Panc1 (cell line): ENCODE measurements around the gene DLG3. TPM values are rescaled to one million over a fixed set of nuclear protein-coding genes. Genes with fewer than 3 reads are reported as not detected.

ENCODE experiments used
- ATAC-seq: fragments of 200-7000 bp; cut with Tn5 transposase; 2 replicates; pipeline ENCODE4 v1.9.1; 2020; ENCODE audit warnings: mild to moderate bottlenecking, moderate library complexity
- BruUV-seq: library from RNA; stranded (reverse); fragments of 400-500 nt; replicated peaks from 2 replicates; lab custom pipeline; 2021; lab: Mats Ljungman, UMichigan
- CTCF ChIA-PET: fragments of 300-600 bp; sonication (Branson Sonifier 250); formaldehyde crosslinking; loops from one replicate; lab custom pipeline; 2022; ENCODE audit warnings: antibody characterized with exemption; lab: Charles Lee
- POLR2A ChIA-PET: fragments of 300-600 bp; sonication (Branson Sonifier 250); formaldehyde crosslinking; loops from one replicate; lab custom pipeline; 2022; ENCODE audit warnings: antibody characterized with exemption; lab: Charles Lee
- DNase-seq: peaks from one replicate; pipeline ENCODE4 v3.0.0-alpha.2; 2010; ENCODE audit warnings: low read depth, low spot score
- H3K27ac ChIP-seq: 2 replicates; pipeline ENCODE4 v1.5.1; 2011; ENCODE audit warnings: mild to moderate bottlenecking, low read length, inconsistent platforms
- H3K27me3 ChIP-seq: fragments of 200-500 bp; sonication (Bioruptor generic); 2 replicates; pipeline ENCODE4 v1.6.0; 2014; ENCODE audit warnings: low read length, inconsistent platforms; ENCODE audit not compliant: control insufficient read depth, insufficient read depth
- H3K36me3 ChIP-seq: fragments of 200-500 bp; sonication (Bioruptor generic); 2 replicates; pipeline ENCODE4 v1.5.1; 2014; ENCODE audit warnings: inconsistent platforms, mild to moderate bottlenecking, low read length, moderate library complexity; ENCODE audit not compliant: control insufficient read depth, insufficient read depth
- H3K4me1 ChIP-seq: 2 replicates; pipeline ENCODE4 v1.5.1; 2011; ENCODE audit warnings: inconsistent platforms, mild to moderate bottlenecking, low read length, moderate library complexity; ENCODE audit not compliant: control insufficient read depth, insufficient read depth
- H3K4me3 ChIP-seq, 2 experiments: 2 replicates each; pipeline ENCODE4 v1.5.1; 2011 to 2012; ENCODE audit warnings: low read depth in 2 of 2, low read length in 2 of 2, mild to moderate bottlenecking in 2 of 2, inconsistent platforms in 1 of 2, moderate library complexity in 1 of 2
- H3K9me3 ChIP-seq: fragments of 200-500 bp; sonication (Bioruptor generic); 2 replicates; pipeline ENCODE4 v1.5.1; 2014; ENCODE audit warnings: low read depth, mild to moderate bottlenecking, inconsistent platforms, low read length, moderate library complexity; ENCODE audit not compliant: control insufficient read depth, insufficient read depth
- POLR2AphosphoS5 ChIP-seq: IDR thresholded peaks from 2 replicates; pipeline ENCODE4 v1.6.1; 2012; ENCODE audit warnings: mild to moderate bottlenecking, low read depth, low read length, moderate library complexity
- SIN3A ChIP-seq: IDR thresholded peaks from 2 replicates; pipeline ENCODE4 v1.6.1; 2012; ENCODE audit warnings: low read depth, mild to moderate bottlenecking, low read length, moderate library complexity, borderline replicate concordance; ENCODE audit not compliant: insufficient read depth
- TCF7L2 ChIP-seq: IDR thresholded peaks from 2 replicates; pipeline ENCODE4 v1.6.1; 2011; ENCODE audit warnings: mild to moderate bottlenecking, low read depth, low read length, inconsistent platforms
- in situ Hi-C: cut with HindIII; loops from 2 replicates; pipeline ENCODE4 v1.10.0; 2016; ENCODE audit warnings: low sequenced_read_pairs, low pct_unique_long_range_greater_than_20kb
- intact Hi-C: fragments of 100-400 bp; cut with micrococcal nuclease; formaldehyde crosslinking; loops from one replicate; pipeline ENCODE4 v1.10.0; 2022; ENCODE audit not compliant: unreplicated experiment
- total RNA-seq: library from RNA; stranded (reverse); gene quantifications from one replicate; pipeline ENCODE4 v1.2.1, GENCODE V29; 2021; ENCODE audit not compliant: unreplicated experiment
- TF ChIP-seq, protein P1 (sequence below), 2 experiments: IDR thresholded peaks; 2 replicates each; pipeline ENCODE4 v1.6.1; 2011 to 2012; ENCODE audit warnings: low read depth in 2 of 2, control low read depth in 1 of 2, low read length in 1 of 2, mild to moderate bottlenecking in 1 of 2, moderate library complexity in 1 of 2; ENCODE audit not compliant: insufficient read depth in 1 of 2
- TF ChIP-seq, protein P2 (sequence below): fragments of 450-650 bp; IDR thresholded peaks from 2 replicates; pipeline ENCODE4 v1.5.1; 2017; ENCODE audit warnings: mild to moderate bottlenecking

DLG3 gene
- total RNA-seq, 1 experiment from 2014 or later, result 3.0 TPM

DNA sequence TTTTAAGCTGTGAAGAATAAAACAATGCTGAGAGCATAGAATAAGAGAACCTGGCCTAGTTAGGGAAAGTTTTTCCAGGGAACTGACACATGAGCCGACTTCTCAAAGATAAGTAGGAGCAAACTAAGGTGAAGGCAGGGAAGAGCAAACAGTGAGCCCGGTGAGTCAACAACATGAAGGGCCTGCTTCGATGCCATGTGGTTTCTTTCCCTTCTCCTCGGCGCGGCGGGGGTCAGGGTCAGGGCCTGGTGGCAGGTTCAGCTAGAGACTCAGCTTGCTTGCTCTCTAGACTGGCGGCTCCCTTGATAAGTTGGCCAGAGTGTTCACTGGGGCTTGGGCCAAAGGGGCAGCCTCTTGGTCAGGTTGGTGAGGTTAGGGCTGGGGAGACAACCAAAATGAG lies 81.1 kb downstream of the DLG3 start:
- no peaks in the 10 kb centered on the region for H3K4me1 ChIP-seq
- DNase-seq, result no peak
- H3K27ac ChIP-seq, result no peak overlapping the region
- no peaks in the 10 kb centered on the region for H3K36me3 ChIP-seq
- POLR2A ChIA-PET, result no interaction called here
- no peak overlapping the region for H3K4me3 ChIP-seq
- no TSS peak for BruUV-seq
- no peak for ATAC-seq
- CTCF ChIA-PET, result interaction anchor here (1.2 kb wide), 1 partner anchor 74 kb away, joined by 4 read pairs; no protein-coding TSS in a partner anchor
- intact Hi-C loops (no loop called here), in situ Hi-C loops (no loop called here)
- TF ChIP-seq, protein P1, sequence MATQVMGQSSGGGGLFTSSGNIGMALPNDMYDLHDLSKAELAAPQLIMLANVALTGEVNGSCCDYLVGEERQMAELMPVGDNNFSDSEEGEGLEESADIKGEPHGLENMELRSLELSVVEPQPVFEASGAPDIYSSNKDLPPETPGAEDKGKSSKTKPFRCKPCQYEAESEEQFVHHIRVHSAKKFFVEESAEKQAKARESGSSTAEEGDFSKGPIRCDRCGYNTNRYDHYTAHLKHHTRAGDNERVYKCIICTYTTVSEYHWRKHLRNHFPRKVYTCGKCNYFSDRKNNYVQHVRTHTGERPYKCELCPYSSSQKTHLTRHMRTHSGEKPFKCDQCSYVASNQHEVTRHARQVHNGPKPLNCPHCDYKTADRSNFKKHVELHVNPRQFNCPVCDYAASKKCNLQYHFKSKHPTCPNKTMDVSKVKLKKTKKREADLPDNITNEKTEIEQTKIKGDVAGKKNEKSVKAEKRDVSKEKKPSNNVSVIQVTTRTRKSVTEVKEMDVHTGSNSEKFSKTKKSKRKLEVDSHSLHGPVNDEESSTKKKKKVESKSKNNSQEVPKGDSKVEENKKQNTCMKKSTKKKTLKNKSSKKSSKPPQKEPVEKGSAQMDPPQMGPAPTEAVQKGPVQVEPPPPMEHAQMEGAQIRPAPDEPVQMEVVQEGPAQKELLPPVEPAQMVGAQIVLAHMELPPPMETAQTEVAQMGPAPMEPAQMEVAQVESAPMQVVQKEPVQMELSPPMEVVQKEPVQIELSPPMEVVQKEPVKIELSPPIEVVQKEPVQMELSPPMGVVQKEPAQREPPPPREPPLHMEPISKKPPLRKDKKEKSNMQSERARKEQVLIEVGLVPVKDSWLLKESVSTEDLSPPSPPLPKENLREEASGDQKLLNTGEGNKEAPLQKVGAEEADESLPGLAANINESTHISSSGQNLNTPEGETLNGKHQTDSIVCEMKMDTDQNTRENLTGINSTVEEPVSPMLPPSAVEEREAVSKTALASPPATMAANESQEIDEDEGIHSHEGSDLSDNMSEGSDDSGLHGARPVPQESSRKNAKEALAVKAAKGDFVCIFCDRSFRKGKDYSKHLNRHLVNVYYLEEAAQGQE (IDR thresholded peaks at IDR 0.05; ENCODE audit: insufficient read depth in 1 of 2, low read depth in 2 of 2, low read length in 1 of 2), result no peak
- TF ChIP-seq POLR2AphosphoS5 (no peak), TCF7L2 (no peak), SIN3A (no peak)
- TF ChIP-seq, protein P2, sequence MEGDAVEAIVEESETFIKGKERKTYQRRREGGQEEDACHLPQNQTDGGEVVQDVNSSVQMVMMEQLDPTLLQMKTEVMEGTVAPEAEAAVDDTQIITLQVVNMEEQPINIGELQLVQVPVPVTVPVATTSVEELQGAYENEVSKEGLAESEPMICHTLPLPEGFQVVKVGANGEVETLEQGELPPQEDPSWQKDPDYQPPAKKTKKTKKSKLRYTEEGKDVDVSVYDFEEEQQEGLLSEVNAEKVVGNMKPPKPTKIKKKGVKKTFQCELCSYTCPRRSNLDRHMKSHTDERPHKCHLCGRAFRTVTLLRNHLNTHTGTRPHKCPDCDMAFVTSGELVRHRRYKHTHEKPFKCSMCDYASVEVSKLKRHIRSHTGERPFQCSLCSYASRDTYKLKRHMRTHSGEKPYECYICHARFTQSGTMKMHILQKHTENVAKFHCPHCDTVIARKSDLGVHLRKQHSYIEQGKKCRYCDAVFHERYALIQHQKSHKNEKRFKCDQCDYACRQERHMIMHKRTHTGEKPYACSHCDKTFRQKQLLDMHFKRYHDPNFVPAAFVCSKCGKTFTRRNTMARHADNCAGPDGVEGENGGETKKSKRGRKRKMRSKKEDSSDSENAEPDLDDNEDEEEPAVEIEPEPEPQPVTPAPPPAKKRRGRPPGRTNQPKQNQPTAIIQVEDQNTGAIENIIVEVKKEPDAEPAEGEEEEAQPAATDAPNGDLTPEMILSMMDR, result no peak
- H3K27me3 ChIP-seq, result no peaks in the 10 kb centered on the region
- H3K9me3 ChIP-seq, result no peaks in the 10 kb centered on the region

DNA sequence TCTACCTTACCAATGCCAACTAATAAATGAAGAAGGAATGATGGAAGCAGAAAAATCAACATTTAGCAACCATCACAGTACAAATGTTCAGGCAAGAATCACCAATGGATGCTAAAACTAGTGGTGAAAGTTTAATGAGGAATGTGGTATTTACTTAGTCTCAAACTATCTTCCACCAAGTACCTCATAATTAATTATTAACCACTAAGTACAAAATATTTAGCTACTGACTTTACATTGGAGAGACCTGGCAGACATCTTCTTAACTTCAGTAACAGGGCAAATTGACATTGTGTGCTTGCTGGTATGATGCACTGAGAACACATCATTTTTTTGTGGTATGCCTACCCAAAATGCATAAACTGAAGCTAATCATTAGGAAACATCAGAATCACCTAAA lies 82.4 kb downstream of the DLG3 start:
- ATAC-seq, result no peak
- Histone ChIP-seq H3K4me3 (no peak overlapping the region), H3K27me3 (no peaks in the 10 kb centered on the region), H3K9me3 (no peaks in the 10 kb centered on the region), H3K27ac (no peak overlapping the region), H3K4me1 (no peaks in the 10 kb centered on the region), H3K36me3 (no peaks in the 10 kb centered on the region)
- in situ Hi-C loops (no loop called here), intact Hi-C loops (no loop called here)
- no TSS peak for BruUV-seq
- TF ChIP-seq, protein P2, result no peak
- TF ChIP-seq POLR2AphosphoS5, result no peak
- TF ChIP-seq TCF7L2, result no peak
- TF ChIP-seq SIN3A, result no peak
- TF ChIP-seq, protein P1 (IDR thresholded peaks at IDR 0.05; ENCODE audit: insufficient read depth in 1 of 2, low read depth in 2 of 2, low read length in 1 of 2), result no peak
- CTCF ChIA-PET, result no interaction called here
- POLR2A ChIA-PET, result no interaction called here
- no peak for DNase-seq
